Measurements from ENCODE around the gene SNAI3. TPM values are rescaled to one million over a fixed set of nuclear protein-coding genes. Genes with fewer than 3 reads are reported as not detected.

Gene SNAI3
- total and polyA plus RNA-seq, 2 of the 8 experiments (the other 6 are each of a cell fraction or from before 2014, with no cell fraction given) = 8.5 to 13.3 TPM

DNA sequence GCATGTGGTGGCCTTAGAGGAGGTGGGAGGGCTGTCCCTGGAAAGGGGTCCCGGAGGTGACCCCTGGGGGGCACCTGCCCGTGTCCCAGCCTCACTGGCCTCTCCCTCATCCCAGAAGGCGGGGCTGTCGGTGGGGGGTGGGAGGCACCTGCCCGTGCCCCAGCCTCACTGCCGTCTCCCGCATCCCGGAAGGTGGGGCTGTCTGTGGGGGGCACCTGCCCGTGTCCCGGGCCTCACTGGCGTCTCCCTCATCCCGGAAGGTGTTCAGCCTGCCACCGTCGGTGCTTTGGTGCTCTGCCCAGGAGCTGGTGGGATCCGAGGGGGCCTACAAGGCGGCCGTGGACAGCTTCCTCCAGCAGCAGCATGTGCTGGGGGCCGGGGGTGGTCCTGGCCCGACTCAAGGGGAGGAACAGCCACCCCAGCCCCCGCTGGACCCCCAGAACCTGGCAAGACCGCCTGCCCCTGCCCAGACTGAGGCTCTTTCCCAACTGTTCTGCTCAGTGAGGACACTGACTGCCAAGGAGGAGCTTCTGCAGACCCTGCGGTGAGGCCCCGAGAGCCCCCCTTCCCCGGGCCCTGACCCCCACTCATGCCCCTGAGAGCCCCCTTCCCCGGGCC is 26.2 kb upstream of the SNAI3 start:
- Histone ChIP-seq H3K27ac (ENCODE audit: low read depth, low read length) (no peak overlapping the region), H3K23ac (ENCODE audit: insufficient read length) (no peak overlapping the region), H3K36me3 (ENCODE audit: control insufficient read depth in 2 of 4, insufficient read depth in 4 of 4, low read length in 3 of 4) (peaks cover 4 to 31% (median 18%) of the 10 kb centered on the region in 4 experiments; a peak in 5 of 8 replicates), H3K23me2 (ENCODE audit: low read depth, low read length) (no peaks in the 10 kb centered on the region), H4K91ac (replicated peaks; ENCODE audit: insufficient read length, low read length) (no peak overlapping the region), H2BK12ac (ENCODE audit: low read depth, low read length) (no peak overlapping the region), H2BK20ac (ENCODE audit: low read length) (no peak overlapping the region), H3K9me3 (ENCODE audit: insufficient read depth in 2 of 2, low read depth in 1 of 2, low read length in 1 of 2) (no peaks in the 10 kb centered on the region), H4K8ac (ENCODE audit: extremely low read depth, insufficient read depth, low read length) (no peak overlapping the region; the same call in 1 of the 2 replicates), H3K14ac (ENCODE audit: insufficient read length) (no peak overlapping the region), H3K27me3 (replicated peaks in 1 of 4; ENCODE audit: control insufficient read depth in 3 of 4, extremely low read depth in 1 of 4, insufficient read depth in 3 of 4, low read length in 3 of 4) (no peaks in the 10 kb centered on the region), H3K56ac (replicated peaks; ENCODE audit: insufficient read length, low read depth, low read length) (no peak overlapping the region), H3K4me2 (ENCODE audit: insufficient read depth in 1 of 2, low read depth in 2 of 2, low read length in 2 of 2) (no peak overlapping the region), H2AFZ (ENCODE audit: low read length) (no peak overlapping the region), H3K9ac (replicated peaks in 1 of 4; ENCODE audit: extremely low read depth in 1 of 4, low read depth in 3 of 4, low read length in 3 of 4) (no peak overlapping the region), H2BK5ac (ENCODE audit: low read depth, low read length) (no peak overlapping the region), H3K4me1 (replicated peaks in 1 of 4; ENCODE audit: control insufficient read depth in 3 of 4, insufficient read depth in 4 of 4, low read length in 3 of 4) (peaks cover 0 to 3% (median 0%) of the 10 kb centered on the region in 4 experiments; a peak in 1 of 7 replicates), H2BK120ac (replicated peaks; ENCODE audit: low read depth, low read length) (no peak overlapping the region), H4K5ac (ENCODE audit: insufficient read length, low read depth, low read length) (no peak overlapping the region), H3K79me2 (ENCODE audit: control insufficient read depth in 1 of 2, insufficient read depth in 2 of 2, low read length in 2 of 2) (peaks cover 0 to 12% of the 10 kb centered on the region in 2 experiments; a peak in 1 of 4 replicates), H2BK15ac (ENCODE audit: low read length) (no peak overlapping the region), H3K4ac (replicated peaks; ENCODE audit: insufficient read length, low read depth, low read length) (no peak overlapping the region), H3K79me1 (ENCODE audit: low read depth, low read length) (peaks cover 11% of the 10 kb centered on the region), H4K20me1 (replicated peaks in 1 of 2; ENCODE audit: control insufficient read depth in 1 of 2, insufficient read depth in 2 of 2, low read length in 2 of 2) (peaks cover 6 to 12% of the 10 kb centered on the region in 2 experiments), H3K4me3 (ENCODE audit: extremely low read depth in 1 of 4, insufficient read depth in 2 of 4, low read depth in 3 of 4, low read length in 4 of 4) (no peak overlapping the region), H2AK5ac (ENCODE audit: low read depth, low read length) (no peak overlapping the region), H3K18ac (ENCODE audit: extremely low read depth, low read length) (no peak overlapping the region)
- FAIRE-seq (no peak), DNase-seq (ENCODE audit: low read depth in 1 of 2, low spot score in 2 of 2) (no peak)
- ChIA-PET POLR2A (ENCODE audit: partially characterized antibody) (interaction anchor here (0.5 to 2.1 kb wide), 4 partner anchors 9 to 98 kb away, joined by 3 to 6 read pairs (median 4); no protein-coding TSS in a partner anchor), CTCF (ENCODE audit: partially characterized antibody) (interaction anchor here (0.6 to 6.3 kb wide), 4 partner anchors 24 to 228 kb away, joined by 3 to 33 read pairs (median 4); no protein-coding TSS in a partner anchor)
- 95% methylated on average over 9 of the region's 25 CpGs; no CpG with 5 or more reads in 1 of the 2 experiments for WGBS, 2 experiments (ENCODE audit: extremely low coverage in 1 of 2, insufficient coverage in 1 of 2, insufficient read length in 1 of 2, insufficient replicate concordance in 2 of 2, low coverage in 1 of 2, low lambda C conversion rate in 2 of 2, missing lambda C conversion rate in 1 of 2)
- no peak for TF ChIP-seq CTBP2 (IDR thresholded peaks at IDR 0.05; ENCODE audit: borderline replicate concordance, insufficient read depth, insufficient read length, low read length)
- no peak for TF ChIP-seq MAFK (IDR thresholded peaks at IDR 0.05; ENCODE audit: low read depth, low read length)
- no peak for TF ChIP-seq SRF (IDR thresholded peaks at IDR 0.05; ENCODE audit: low read depth, low read length)
- TF ChIP-seq SP1 (IDR thresholded peaks at IDR 0.05; ENCODE audit: low read depth, low read length) = no peak
- TF ChIP-seq GABPA (IDR thresholded peaks at IDR 0.05; ENCODE audit: borderline replicate concordance, insufficient read depth, low read length) = no peak
- no peak for TF ChIP-seq RNF2 (IDR thresholded peaks at IDR 0.05; ENCODE audit: borderline replicate concordance, low read depth, low read length, missing control alignments, poor library complexity, severe bottlenecking)
- TF ChIP-seq RXRA (IDR thresholded peaks at IDR 0.05; ENCODE audit: insufficient read depth, low read depth, low read length) = no peak
- no peak for TF ChIP-seq TAF7 (optimal IDR thresholded peaks at IDR 0.05; ENCODE audit: borderline replicate concordance, low read depth, low read length)

Measured in H1 (cell line).